NCI-H345 (cell line): Measurements from ENCODE around the gene SYTL3.

ENCODE experiments used
- DNase-seq: peaks from one replicate; lab custom pipeline; 2025; lab: John Stamatoyannopoulos, UW

SYTL3 gene

GRCh38 chr6:158722176-158722729 is 72.4 kb downstream of the SYTL3 start:
- DNase-seq: no peak

DNA sequence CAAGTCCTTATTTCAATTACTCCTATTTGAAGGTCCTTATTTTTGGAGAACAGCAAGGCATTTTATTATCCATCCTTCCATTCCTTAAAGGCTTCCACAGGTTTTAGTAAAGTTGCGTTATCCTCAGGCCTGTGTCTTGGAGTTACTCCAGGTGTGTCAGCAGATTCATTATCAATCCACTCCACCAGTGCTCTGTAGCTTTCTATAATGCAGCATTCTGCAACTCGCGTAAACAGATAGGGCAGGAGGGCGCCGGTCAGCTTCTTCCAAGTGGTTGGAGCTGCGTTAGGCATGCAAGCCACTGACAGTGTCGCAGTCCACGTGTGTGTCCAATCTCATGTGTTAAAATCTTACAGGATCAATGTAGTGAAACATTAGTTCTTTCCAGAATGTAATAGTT is 75.8 kb downstream of the SYTL3 start:
- DNase-seq: no peak

GRCh38 chr6:158729906-158730540 is 80.2 kb downstream of the SYTL3 start:
- no peak for DNase-seq

GRCh38 chr6:158730541-158730907 is 80.7 kb downstream of the SYTL3 start:
- DNase-seq: no peak

DNA sequence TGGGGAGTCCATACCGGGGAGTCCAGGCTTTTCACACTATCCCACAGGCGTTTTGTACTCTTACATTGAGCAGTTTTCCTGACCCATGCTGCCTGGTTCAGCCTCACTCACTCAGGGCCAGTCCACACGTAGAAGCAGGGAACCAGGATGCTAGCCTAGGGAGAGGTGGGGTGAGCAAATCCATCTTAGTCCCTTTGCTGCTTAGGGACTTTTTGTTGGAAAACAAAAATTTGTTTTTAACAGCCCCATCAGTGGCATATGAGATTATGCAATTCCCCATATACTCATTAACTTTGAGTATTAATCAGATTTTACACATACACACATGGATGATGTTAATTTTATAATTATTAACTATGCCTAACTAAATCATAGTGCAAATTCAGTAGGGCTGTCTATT is 85.2 kb downstream of the SYTL3 start:
- no peak for DNase-seq

DNA sequence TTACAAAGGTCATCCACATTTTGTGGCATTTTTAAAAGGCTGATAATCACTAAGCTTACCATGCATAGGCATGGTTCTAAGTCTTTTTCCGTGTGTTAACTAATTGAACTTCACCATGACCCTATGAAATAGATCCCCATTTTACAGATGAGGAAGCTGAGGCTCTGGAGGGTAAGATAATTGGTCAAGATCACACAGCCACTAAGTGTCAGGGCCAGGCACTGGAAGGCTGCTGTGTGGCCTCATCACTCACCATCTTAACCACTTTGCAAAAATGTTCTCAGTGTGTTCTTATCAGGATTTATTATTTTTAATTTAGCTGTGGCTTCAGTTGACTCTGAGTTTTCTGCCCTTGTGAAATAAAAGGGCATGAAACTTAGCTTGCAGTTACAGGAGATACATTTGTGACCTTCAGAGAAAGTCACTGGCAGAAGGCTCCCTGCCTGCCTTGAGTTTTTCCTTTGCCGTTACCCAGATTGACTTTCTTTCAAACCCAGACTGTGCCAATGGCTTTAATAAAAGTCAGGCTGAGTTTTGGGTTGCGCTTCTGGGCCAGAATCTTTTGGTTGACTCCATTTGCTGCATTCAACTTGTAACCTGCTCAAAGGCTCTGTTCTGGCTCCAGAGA is 87.3 kb downstream of the SYTL3 start:
- no peak for DNase-seq

- DNase-seq: no peak
These were observed 88.1 kb downstream of the SYTL3 start for GRCh38 chr6:158737710-158738615.

DNA sequence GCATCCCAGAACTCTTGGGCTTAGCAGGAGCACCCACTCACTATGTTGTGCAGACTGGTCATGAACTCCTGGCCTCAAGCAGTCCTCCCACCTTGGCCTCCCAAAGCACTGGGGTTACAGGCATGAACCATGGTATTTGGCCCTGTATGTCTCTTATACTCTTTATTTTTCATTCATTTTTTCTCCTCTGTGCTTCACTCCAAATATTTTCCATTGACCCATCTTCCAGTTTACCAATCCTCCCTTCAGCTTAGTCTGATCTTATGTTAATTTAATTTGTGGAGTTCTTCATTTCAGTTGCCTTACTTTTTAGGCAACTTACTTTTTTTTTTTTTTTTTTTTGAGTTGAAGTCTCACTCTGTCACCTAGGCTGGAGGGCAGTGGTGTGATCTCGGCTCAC is 89.8 kb downstream of the SYTL3 start:
- no peak for DNase-seq

DNA sequence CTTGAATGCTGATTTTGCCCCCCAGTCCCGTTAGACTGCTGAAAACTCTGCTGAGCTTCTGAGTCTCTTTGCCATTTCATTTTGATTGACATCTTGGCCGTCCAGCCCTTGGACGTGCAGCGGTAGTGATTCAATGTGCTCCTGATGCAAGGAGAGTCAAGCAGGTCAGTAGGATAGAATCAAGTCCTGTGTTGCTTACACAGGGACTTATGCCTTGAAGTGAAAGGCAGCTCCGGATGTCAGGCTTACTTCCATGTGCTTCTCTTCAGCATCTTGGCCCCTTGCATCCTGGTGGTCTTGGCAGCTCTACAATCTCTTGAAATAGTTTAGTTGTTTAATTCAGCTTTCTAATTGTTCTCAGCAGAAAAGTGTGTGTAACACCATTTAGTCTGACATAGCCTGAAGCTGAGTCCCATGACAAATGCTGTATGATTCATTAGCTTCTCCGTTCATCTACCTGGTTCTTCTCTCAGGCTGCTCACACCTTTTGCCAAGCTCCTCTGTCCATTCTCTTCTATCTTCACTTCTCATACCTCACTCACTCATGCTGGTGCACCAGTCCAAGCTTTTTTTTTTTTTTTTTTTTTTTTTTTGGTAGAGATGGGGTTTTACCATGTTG is 93.3 kb downstream of the SYTL3 start:
- DNase-seq: no peak

- DNase-seq: no peak
These were observed 95.2 kb downstream of the SYTL3 start for GRCh38 chr6:158744986-158745430.

GRCh38 chr6:158751224-158751623 is 101.4 kb downstream of the SYTL3 start:
- DNase-seq: no peak

DNA sequence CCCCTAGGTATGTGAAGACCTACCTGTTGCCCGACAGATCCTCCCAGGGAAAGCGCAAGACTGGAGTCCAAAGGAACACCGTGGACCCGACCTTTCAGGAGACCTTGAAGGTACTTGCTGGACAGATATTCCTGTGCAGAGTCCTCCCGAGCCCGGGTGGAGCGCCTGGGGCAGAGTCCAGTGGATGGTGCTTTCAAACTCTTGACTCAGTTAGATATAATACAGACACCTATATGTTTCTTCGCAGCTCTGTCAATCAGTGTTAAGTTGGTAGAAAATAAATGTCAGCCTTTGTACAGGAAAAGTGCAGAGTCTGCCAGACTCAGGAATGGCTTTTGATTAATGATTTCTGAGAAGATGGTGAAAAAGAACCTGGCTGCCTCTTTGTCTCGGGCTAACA is 102.1 kb downstream of the SYTL3 start:
- no peak for DNase-seq

DNA sequence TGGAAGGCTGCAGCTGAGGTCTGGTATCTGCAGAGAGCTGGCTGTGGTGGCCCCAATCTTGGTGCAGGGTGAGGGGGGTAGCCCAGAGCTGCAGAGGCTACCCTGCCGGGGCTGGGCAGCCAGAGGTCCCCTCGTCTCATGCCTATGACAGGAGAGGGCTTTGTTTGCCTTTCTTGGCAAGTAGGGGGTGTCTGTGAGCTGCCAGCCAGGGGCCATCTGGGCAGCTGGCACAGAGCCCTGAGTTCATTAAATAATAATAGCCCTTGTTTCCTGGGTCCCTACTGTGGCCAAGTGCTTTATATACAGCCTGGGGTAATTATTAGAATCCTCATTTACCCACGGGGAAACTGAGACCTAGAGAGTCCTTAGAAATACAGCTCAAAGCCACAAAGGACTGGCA is 102.8 kb downstream of the SYTL3 start:
- DNase-seq: peak; percentile 81

DNA sequence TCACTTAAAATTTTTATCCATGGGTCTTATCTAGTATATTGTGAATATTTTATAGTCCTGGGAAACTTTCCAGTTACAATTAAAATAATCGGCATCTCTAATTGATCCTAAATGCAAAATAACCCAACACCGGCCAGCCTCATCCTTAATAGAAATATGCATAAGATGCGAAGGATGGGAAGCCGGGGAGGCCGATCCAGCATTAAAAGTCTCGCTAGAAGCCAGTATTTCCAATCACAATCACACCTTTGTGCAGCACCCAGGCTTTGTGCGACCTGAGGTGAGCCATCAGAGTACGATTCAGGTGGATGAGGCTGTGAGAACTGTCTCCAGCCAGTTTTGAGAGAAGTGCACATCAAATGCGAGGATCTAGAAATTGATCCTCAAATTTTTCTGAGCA is 104.0 kb downstream of the SYTL3 start:
- DNase-seq: no peak

GRCh38 chr6:158754738-158755137 is 104.9 kb downstream of the SYTL3 start:
- DNase-seq: peak; percentile 91

DNA sequence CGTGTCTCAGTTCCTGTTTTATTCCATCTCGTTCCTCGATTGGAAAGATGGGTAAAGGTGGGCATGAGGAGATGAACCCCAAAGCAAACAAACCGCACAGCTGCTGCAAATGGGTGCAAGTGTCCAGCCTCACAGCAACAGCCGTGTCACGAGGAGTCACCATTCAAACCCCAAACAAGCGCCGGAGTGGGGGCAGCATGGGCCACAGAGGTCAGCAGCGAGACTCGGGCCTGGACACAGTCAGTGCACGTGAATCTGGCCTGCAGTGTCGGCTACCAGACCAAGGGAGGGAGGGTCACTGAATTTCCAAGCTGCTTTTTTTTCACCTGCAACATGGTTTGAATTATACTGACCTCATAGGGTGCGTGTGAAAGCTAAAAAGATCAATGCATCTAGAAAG is 105.8 kb downstream of the SYTL3 start:
- DNase-seq: no peak

DNA sequence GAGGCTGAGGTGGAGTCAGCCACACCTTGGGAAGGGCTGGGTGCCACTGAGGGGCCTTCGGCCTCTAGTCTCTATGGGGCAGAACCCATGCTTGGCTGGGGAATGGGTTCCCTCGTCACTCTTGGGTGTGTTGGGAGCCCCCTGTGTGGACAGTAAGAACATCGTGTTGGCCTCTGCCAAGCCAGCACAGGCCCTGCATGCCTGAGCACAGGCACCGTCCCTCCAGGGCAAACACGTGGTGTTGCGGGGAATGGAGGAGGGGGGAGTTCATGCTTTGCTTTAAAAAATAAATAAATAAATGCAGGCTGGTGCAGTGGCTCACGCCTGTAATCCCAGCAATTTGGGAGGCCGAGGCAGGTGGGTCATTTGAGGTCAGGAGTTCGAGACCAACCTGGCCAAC is 106.3 kb downstream of the SYTL3 start:
- no peak for DNase-seq

DNA sequence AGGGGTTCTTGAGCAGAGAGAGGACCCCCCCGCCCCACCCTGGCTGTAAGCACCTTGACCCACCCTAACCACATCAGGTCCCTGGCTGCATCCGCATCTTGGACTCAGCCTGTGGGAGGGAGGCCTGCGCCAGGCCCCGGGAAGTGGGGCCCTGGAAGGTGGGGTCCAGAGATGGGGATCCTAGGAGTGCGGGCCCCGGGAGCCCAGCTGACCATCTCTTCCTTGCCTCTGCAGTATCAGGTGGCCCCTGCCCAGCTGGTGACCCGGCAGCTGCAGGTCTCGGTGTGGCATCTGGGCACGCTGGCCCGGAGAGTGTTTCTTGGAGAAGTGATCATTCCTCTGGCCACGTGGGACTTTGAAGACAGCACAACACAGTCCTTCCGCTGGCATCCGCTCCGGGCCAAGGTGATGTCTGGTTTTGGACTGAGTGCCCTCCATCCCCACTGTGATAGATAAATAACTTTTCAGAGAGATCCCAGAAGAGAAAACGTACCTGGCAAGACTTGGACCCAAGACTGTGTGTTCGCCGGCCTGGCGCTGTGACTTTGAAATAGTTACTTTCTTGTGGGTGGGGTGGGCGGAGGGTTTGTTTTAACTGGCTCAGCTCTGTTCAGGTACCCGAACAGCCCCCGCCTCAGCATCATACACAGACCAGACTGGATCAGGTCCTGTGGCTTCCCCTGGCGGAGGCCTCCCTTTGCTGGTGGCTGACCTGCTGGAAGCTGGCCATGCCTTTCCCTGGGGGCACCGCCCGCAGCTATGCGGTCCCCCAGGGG is 107.3 kb downstream of the SYTL3 start:
- DNase-seq: no peak

DNA sequence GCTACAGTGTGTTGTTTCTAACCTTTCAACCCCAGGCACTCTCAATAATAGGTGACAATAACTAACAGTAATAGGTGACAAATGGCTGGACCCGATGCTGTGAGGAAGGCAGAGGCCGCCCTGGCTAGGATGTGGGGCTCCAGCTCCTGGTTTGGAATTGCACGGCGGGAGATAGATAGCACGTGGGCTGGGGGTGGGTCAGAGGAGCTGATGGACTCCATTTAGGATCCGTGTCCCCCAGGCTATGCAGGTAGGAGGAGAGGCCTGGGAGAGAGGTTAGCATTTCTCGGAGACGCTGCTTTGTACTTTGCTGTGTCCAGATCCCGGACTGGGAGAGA is 107.9 kb downstream of the SYTL3 start:
- DNase-seq: no peak

- DNase-seq: peak; percentile 94
These were observed 108.6 kb downstream of the SYTL3 start for GRCh38 chr6:158758451-158758860.

DNA sequence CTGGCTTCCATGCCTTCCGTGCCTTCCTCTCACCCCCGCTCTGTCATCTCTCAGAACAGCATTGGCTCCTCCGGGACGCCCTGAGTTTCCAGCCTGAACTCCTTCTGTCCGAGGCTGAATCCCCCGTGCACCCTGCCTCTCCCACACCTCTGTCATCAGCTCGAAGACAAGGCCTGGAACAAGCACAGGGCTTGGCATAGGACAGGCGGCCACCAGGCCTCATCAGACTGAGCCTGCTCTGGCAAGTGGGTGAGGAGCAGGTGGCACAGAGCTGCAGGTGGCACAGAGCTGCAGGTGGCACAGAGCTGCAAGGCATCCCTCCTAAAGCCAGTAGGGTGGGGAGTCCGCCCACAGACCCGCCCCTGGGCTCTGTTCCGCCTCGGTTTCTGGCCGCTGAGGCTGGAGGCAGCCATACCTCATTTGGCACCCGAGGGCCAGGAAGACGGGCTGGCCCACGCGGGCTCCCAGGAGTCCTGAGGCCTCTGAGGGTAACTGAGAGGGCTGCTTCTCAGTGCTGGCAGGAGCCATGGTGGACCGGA is 109.2 kb downstream of the SYTL3 start:
- DNase-seq: peak; percentile 94
